ENCODE measurements around the gene MKS1. TPM values are rescaled to one million over a fixed set of nuclear protein-coding genes. Genes with fewer than 3 reads are reported as not detected.

Gene MKS1
- total and polyA plus RNA-seq, 2 of the 8 experiments (the other 6 are each of a cell fraction or from before 2014, with no cell fraction given): 12.0 to 21.7 TPM

DNA sequence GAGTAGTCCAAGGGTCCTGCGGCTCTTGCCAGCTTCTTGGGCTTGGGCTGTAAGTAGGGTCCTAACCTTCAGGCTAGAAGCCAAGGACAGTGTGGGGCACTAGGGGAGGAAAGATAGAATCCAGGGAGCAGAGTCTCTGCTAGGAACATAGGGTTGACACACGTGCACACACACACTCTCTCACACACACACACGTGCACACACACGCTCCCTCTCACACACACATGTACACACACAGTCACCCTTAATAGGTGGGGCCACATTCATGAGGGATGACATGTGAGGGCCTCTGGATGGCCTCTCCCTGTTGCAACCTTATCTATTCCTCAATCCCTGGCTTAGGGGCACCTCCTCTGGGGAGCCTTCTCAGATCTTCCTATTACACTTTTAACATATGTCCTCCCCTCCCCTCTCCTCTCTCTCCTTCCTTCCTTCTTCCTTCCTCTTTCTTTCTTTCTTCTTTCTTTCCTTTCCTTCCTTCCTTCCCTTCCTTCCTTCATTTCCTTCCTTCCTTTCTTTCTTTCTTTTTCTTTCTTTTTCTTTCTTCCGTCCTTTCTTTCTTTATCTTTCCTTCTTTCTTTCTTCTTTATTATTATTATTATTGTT, 23.4 kb downstream of the MKS1 start:
- DNase-seq (ENCODE audit: low read depth in 1 of 2, low spot score in 2 of 2) (no peak), FAIRE-seq (no peak)
- Histone ChIP-seq H4K20me1 (replicated peaks in 1 of 2; ENCODE audit: control insufficient read depth in 1 of 2, insufficient read depth in 2 of 2, low read length in 2 of 2) (no peaks in the 10 kb centered on the region), H4K8ac (ENCODE audit: extremely low read depth, insufficient read depth, low read length) (no peak overlapping the region), H3K18ac (ENCODE audit: extremely low read depth, low read length) (no peak overlapping the region), H2BK120ac (replicated peaks; ENCODE audit: low read depth, low read length) (no peak overlapping the region), H3K56ac (replicated peaks; ENCODE audit: insufficient read length, low read depth, low read length) (no peak overlapping the region), H3K36me3 (ENCODE audit: control insufficient read depth in 2 of 4, insufficient read depth in 4 of 4, low read length in 3 of 4) (no peaks in the 10 kb centered on the region), H3K79me2 (ENCODE audit: control insufficient read depth in 1 of 2, insufficient read depth in 2 of 2, low read length in 2 of 2) (no peaks in the 10 kb centered on the region), H3K23me2 (ENCODE audit: low read depth, low read length) (no peaks in the 10 kb centered on the region), H3K4me2 (ENCODE audit: insufficient read depth in 1 of 2, low read depth in 2 of 2, low read length in 2 of 2) (no peak overlapping the region), H2BK12ac (ENCODE audit: low read depth, low read length) (no peak overlapping the region), H3K4me1 (replicated peaks in 1 of 4; ENCODE audit: control insufficient read depth in 3 of 4, insufficient read depth in 4 of 4, low read length in 3 of 4) (peaks cover 0 to 2% (median 2%) of the 10 kb centered on the region in 4 experiments; a peak in 4 of 7 replicates), H2AK5ac (ENCODE audit: low read depth, low read length) (no peak overlapping the region), H3K27ac (ENCODE audit: low read depth, low read length) (no peak overlapping the region), H2BK15ac (ENCODE audit: low read length) (no peak overlapping the region), H3K79me1 (ENCODE audit: low read depth, low read length) (no peaks in the 10 kb centered on the region), H2BK5ac (ENCODE audit: low read depth, low read length) (no peak overlapping the region), H2BK20ac (ENCODE audit: low read length) (no peak overlapping the region), H3K27me3 (replicated peaks in 1 of 4; ENCODE audit: control insufficient read depth in 3 of 4, extremely low read depth in 1 of 4, insufficient read depth in 3 of 4, low read length in 3 of 4) (no peaks in the 10 kb centered on the region), H3K23ac (ENCODE audit: insufficient read length) (no peak overlapping the region), H3K14ac (ENCODE audit: insufficient read length) (no peak overlapping the region), H3K4me3 (ENCODE audit: extremely low read depth in 1 of 4, insufficient read depth in 2 of 4, low read depth in 3 of 4, low read length in 4 of 4) (no peak overlapping the region), H3K9ac (replicated peaks in 1 of 4; ENCODE audit: extremely low read depth in 1 of 4, low read depth in 3 of 4, low read length in 3 of 4) (no peak overlapping the region), H4K91ac (replicated peaks; ENCODE audit: insufficient read length, low read length) (no peak overlapping the region), H4K5ac (ENCODE audit: insufficient read length, low read depth, low read length) (no peak overlapping the region), H3K9me3 (ENCODE audit: insufficient read depth in 2 of 2, low read depth in 1 of 2, low read length in 1 of 2) (no peaks in the 10 kb centered on the region), H2AFZ (ENCODE audit: low read length) (no peak overlapping the region), H3K4ac (replicated peaks; ENCODE audit: insufficient read length, low read depth, low read length) (no peak overlapping the region)
- CTCF ChIA-PET (ENCODE audit: partially characterized antibody): interaction anchor here (0.6 to 1.8 kb wide), 6 partner anchors 15 to 1013 kb away, joined by 3 to 5 read pairs (median 3); no protein-coding TSS in a partner anchor
- POLR2A ChIA-PET (ENCODE audit: partially characterized antibody): no interaction called here
- TF ChIP-seq SIX5 (IDR thresholded peaks at IDR 0.05; ENCODE audit: low read depth, low read length) (no peak), NANOG (IDR thresholded peaks at IDR 0.05; ENCODE audit: insufficient read depth, low read depth, low read length, poor library complexity, severe bottlenecking) (no peak), POLR2A (IDR thresholded peaks at IDR 0.05; ENCODE audit: control extremely low read depth in 1 of 2, low read depth in 2 of 2, low read length in 2 of 2) (no peak), HDAC2 (IDR thresholded peaks at IDR 0.05; ENCODE audit: borderline replicate concordance in 1 of 2, low read depth in 2 of 2, low read length in 2 of 2) (no peak), SP2 (IDR thresholded peaks at IDR 0.05; ENCODE audit: low read length) (no peak), BACH1 (IDR thresholded peaks at IDR 0.05; ENCODE audit: low read length) (no peak), CHD1 (IDR thresholded peaks at IDR 0.05; ENCODE audit: low read depth, low read length) (no peak), FOSL1 (IDR thresholded peaks at IDR 0.05; ENCODE audit: insufficient read depth, low read depth, low read length) (no peak), CHD2 (IDR thresholded peaks at IDR 0.05; ENCODE audit: low read length) (no peak)
- TF ChIP-seq, protein P1, sequence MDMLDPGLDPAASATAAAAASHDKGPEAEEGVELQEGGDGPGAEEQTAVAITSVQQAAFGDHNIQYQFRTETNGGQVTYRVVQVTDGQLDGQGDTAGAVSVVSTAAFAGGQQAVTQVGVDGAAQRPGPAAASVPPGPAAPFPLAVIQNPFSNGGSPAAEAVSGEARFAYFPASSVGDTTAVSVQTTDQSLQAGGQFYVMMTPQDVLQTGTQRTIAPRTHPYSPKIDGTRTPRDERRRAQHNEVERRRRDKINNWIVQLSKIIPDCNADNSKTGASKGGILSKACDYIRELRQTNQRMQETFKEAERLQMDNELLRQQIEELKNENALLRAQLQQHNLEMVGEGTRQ (IDR thresholded peaks at IDR 0.05; ENCODE audit: low read length): no peak
- WGBS, 2 experiments (ENCODE audit: extremely low coverage in 1 of 2, insufficient coverage in 1 of 2, insufficient read length in 1 of 2, insufficient replicate concordance in 2 of 2, low coverage in 1 of 2, low lambda C conversion rate in 2 of 2, missing lambda C conversion rate in 1 of 2): 86 to 87% methylated on average over 1 to 5 of the region's 5 CpGs

All from H1 (cell line).